HG02610 (cell line): ENCODE results near the gene AGTPBP1.
A peak's percentile ranks its signal among the peaks of the same experiment; 100 is the strongest.
"Not testable (repeated sequence)": the region's sequence is repeated elsewhere in the genome, so short reads cannot be mapped to it uniquely, and the experiment has no call there.

Experiments
- ATAC-seq: cut with Tn5 transposase; IDR thresholded peaks from one replicate; pipeline ENCODE4 v1.9.1; 2021; ENCODE audit warnings: mild to moderate bottlenecking, moderate library complexity; ENCODE audit not compliant: unreplicated experiment

Gene AGTPBP1

DNA sequence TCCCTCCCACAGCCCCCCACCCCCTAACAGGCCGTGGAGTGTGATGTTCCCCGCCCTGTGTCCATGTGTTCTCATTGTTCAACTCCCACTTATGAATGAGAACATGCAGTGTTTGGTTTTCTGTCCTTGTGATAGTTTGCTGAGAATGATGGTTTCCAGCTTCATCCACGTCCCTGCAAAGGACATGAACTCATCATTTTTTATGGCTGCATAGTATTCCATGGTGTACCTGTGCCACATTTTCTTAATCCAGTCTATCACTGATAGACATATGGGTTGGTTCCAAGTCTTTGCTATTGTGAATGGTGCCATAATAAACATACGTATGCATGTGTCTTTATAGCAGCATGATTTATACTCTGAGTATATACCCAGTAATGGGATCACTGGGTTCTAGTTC, 23.9 kb downstream of the AGTPBP1 start:
- ATAC-seq, result not testable (repeated sequence)

- no peak for ATAC-seq
Measured at GRCh38 chr9:85717220-85717619, 24.5 kb downstream of the AGTPBP1 start.

DNA sequence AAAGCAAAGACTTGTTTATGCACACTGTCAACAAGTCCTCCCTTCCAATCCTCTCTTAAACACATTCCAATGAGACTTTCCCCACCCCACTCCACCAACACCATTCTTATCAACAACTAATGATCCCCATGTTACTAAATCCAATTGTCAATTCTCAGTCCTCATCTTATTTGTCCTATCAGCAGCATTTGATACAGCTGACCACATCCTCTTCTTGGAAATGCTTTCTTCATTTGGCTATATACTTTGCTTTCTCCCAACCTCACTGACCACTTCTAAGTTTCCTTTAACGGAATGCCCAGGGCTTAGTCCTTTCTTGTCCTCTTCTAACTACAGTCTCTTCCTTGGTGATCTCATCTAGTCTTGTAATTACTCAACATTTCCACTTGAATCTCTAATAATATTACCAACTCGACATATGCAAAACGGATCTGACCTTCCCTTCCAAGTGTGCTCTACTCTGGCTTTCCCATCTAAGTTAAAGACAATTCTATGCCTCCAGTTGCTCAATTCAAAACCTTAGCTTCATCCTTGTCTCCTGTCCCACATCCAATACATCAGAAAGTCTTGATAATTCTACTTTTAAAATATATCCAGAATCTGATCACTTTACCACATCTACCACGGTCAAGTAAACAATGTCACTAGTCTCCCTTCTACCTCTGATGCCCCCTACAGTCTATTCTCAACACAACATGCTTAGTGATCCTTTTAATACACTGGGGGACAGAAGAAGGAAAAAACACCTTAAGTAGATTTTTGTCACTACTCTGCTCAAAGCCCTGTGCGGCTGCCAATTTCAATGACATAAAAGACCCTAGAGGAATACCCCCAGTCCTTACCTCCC, 25.5 kb downstream of the AGTPBP1 start:
- peak; percentile 80 for ATAC-seq

DNA sequence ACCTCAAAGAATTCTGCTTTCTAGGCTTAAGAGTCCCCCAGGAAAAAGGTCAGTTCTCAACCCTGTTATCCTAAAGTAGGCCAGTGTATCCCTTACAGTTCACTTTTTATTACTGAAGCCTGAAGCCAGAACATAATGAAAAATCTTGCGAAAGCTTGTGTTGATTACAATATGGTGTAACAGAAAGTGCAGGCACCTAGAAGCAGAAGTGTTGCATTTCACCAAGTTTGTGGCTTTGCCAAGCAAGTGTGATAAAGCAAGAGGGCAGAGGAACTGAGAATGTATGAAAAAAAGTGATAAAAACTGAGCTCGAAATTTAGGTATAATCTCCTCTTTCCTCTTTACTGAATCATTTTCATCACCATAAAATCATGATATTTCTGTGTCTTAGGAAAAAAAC, 26.2 kb downstream of the AGTPBP1 start:
- ATAC-seq, result peak; percentile 56

- ATAC-seq, result no peak
Measured at GRCh38 chr9:85713897-85714296, 27.9 kb downstream of the AGTPBP1 start.

GRCh38 chr9:85704744-85705143, 37.0 kb downstream of the AGTPBP1 start:
- no peak for ATAC-seq

DNA sequence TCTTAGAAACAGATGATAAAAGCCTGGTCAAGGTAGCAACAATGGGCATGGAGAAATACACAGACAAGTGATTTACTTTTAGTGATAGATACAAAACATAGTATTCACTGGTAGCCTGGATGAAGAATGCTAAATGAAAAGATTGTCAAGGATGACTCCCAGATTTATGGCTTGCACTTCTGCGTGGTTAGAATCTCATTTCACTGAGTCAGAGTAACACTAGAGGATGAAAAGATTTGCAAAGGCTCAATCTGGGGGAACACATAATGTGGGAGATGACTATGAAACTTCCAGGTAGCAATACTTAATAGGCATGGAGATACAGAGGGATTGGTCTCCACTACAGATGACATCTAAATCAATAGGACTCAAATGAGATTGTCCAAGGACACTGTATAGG, 38.4 kb downstream of the AGTPBP1 start:
- ATAC-seq, result no peak

- no peak for ATAC-seq
Measured at GRCh38 chr9:85702726-85703289, 38.9 kb downstream of the AGTPBP1 start.

GRCh38 chr9:85702191-85702590, 39.6 kb downstream of the AGTPBP1 start:
- ATAC-seq, result no peak

GRCh38 chr9:85700330-85700729, 41.4 kb downstream of the AGTPBP1 start:
- ATAC-seq, result no peak

GRCh38 chr9:85688361-85688760, 53.4 kb downstream of the AGTPBP1 start:
- no peak for ATAC-seq

DNA sequence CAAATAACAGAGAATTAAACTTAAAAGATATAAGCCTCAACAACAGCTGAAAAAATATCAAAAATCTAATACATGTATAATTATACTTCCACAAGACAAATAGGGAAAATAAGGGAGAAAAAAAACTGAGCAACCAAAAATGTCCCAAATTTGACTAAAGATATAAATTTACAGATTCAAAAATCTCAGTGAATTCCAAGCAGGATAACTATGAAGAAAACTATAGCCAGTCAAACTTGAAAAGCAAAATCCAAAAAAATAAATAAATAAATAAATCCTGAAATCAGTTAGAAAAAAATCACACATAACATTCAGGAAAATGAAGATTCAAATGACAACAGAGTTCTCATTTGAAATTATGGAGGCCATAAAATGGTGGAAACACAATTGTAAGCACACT, 56.7 kb downstream of the AGTPBP1 start:
- ATAC-seq, result no peak

DNA sequence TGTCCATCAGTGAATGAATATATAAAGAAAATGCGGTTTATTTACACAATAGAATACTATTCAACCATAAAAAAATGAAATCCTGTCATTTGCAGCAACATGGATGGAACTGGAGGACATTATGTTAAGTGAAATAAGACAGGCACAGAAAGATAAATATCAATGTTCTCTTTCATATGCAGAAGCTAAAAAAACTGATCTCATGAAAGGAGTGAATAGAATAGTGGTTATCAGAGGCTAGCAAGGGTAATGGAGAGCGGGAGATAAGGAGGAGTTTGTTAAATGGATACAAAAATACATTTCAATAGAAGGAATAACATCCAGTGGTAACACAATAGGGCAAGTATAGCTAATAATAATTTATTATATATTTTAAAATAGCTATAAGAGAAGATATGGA, 65.0 kb downstream of the AGTPBP1 start:
- ATAC-seq, result no peak

GRCh38 chr9:85667374-85667773, 74.4 kb downstream of the AGTPBP1 start:
- no peak for ATAC-seq

DNA sequence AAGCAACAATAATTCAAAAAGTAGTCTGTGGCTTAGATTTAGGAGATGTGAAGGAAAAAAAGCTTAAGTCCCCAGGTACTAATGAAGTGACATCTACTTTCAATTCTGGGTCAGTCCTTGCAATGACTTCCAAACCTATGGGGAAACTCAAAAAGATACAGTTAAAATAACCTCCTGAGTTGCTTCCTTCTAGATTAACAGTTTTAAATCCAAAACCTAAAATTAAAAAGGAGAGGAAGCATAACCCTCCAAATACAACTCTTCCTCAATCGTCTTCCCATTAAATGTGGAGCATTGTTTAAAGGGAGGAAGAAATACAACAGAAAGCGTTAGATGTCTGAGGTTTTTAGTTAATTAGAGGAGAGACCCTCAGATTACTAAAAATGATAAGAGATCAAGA, 75.7 kb downstream of the AGTPBP1 start:
- ATAC-seq, result no peak

DNA sequence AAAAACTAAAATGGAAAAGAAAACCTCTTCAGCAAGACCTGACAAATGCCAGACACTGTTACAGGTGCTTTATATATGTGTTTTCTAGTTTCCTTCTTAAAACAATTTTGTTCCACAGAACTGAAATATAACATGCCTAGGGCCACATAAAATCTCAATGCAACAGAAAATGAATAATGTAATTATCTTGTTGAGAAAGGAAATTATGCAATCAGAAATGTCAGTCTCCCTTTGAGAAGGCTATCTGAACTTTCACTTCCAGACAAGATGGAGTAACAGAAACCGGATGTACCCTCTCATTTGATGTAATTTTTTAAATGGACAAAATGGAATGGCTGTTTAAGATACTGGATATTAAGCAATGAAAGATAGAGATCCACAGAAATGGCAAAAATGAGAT, 79.2 kb downstream of the AGTPBP1 start:
- ATAC-seq, result no peak

DNA sequence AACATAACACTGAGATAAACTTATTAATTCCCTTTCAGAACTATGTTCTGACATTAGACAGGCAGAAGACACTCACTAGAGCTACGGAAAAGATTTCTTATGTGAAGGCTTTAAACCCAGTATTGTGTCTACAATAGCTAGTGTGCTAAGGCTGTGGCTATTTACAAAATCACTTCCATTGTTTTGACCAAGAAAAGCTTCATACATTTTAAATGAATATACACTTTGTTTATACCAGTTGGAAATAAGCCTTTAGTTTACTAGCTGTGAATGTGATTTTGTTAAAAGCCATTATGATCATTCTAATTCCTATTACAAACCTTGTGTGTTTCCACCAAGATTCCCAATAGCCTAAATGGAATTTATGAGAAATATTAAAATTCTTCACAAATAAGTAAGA, 83.0 kb downstream of the AGTPBP1 start:
- no peak for ATAC-seq

- ATAC-seq, result no peak
Measured at GRCh38 chr9:85653153-85653552, 88.6 kb downstream of the AGTPBP1 start.

DNA sequence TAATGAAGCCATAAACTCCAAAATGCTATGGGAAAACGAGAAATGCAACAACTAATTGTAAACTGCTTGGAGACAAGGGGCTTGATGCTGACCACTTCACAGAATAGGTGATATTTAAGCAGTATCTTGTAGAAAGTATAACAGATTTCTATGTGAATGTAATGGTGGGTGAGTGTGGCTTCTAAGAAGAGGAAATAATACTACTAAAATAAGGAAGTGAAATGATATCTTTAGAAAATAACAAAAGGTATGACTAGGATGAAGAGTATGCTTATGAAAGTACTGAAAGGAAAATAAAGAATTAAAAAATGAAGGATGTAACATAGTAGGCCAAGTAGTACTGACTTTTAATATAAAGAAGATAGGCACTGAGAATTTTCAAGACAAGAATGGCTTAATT, 94.2 kb downstream of the AGTPBP1 start:
- ATAC-seq, result peak; percentile 82

DNA sequence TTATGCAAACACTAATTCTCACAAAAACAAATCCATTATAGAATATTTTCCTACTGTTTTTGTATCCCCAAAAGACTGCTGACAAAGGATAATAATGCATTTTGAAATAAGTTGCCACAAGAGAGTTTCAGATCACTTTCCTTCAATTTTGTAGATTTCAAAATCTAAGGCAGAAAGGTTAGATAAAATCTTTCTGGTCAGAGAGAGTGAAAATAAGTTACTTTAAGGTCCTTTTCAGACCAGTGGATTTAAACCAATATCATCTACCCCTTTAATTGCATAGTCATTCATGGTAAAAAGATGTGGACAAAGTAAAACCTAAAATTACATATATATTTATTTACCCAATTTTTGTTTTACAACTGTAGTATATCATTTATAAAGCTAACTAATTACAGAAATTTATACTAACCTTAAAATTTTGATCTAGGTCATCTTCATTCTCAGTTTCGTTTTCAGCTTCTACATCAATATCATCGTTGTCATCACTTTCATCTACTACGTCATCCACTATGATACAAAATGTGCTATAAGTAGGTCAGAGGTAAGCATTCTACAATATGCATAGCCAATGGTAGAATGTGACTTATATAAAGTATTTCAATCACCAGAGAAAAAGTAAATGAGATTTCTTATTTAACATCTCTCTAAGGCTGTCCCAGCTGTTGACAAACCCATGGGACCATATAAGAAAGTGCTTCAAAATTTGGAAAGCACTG, 95.7 kb downstream of the AGTPBP1 start:
- ATAC-seq, result no peak

GRCh38 chr9:85640425-85640824, 101.3 kb downstream of the AGTPBP1 start:
- ATAC-seq, result no peak

DNA sequence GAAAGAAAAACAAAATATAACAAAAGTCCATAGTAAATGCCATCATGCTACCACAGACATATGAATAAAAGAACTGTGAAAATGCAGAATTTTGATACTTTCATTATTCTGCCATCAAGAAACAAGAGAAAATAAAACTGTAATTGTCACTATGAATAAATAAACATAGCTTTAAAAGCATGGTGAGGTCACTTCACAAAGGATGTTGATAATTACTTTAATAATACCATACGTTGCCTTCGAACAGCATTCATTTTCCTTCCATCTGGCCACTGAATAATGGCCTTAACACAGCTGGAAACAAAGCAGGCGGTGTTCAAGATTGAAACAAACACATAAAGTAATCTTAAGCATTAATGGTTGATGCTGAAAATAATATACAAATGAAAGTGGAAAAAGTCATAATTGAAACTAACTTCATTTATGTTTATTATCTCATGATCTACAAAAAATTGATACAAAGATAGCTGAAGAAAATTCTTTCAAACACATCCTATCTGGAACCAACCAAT, 102.0 kb downstream of the AGTPBP1 start:
- ATAC-seq, result no peak
